Spinal cord (tissue), 10 donors: Measurements from ENCODE around the gene HARBI1. TPM values are rescaled to one million over a fixed set of nuclear protein-coding genes. Genes with fewer than 3 reads are reported as not detected.
"Not testable (repeated sequence)": the region's sequence is repeated elsewhere in the genome, so short reads cannot be mapped to it uniquely, and the experiment has no call there.

Source experiments
- DNase-seq, 6 donors: peaks; one replicate each; pipeline versions ENCODE4 v3.0.0 to v3.0.0-alpha.2; 2013 to 2015; ENCODE audit warnings: low spot score in 6 of 6, low read depth in 4 of 6
- H3K27ac ChIP-seq: one replicate; pipeline ENCODE4 v1.5.1; 2013; ENCODE audit warnings: low read depth, low read length, control low read depth
- H3K27me3 ChIP-seq: one replicate; pipeline ENCODE4 v1.6.1; 2013; ENCODE audit warnings: low read length; ENCODE audit not compliant: control insufficient read depth, insufficient read depth
- H3K36me3 ChIP-seq: one replicate; pipeline ENCODE4 v1.6.1; 2013; ENCODE audit warnings: low read length; ENCODE audit not compliant: control insufficient read depth, insufficient read depth
- H3K4me1 ChIP-seq: one replicate; pipeline ENCODE4 v1.6.1; 2013; ENCODE audit warnings: low read length; ENCODE audit not compliant: control insufficient read depth, insufficient read depth
- H3K4me3 ChIP-seq: one replicate; pipeline ENCODE4 v1.5.1; 2013; ENCODE audit warnings: low read depth, low read length, control low read depth
- H3K9me3 ChIP-seq: one replicate; pipeline ENCODE4 v1.6.1; 2013; ENCODE audit warnings: low read length; ENCODE audit not compliant: control insufficient read depth, insufficient read depth
- WGBS: methylation state at CpG from one replicate; pipeline ENCODE4 v1.1.5; 2013; ENCODE audit warnings: missing lambda C conversion rate; ENCODE audit not compliant: insufficient coverage; 5-methylcytosine and 5-hydroxymethylcytosine counted together
- polyA plus RNA-seq, 2 donors: library from polyadenylated mRNA; unstranded; fragments of 120-200 nt; gene quantifications; one replicate each; pipeline ENCODE4 v1.2.1, GENCODE V29; 2013; ENCODE audit not compliant: insufficient read length in 2 of 2
- total RNA-seq, 2 donors: library from RNA; depleted of rRNA in 1 of 2; stranded (reverse); fragments of 120-200 nt in 1 of 2; fragments of >200 nt in 1 of 2; gene quantifications; one replicate each; pipeline versions ENCODE4 v1.2.3 to v1.2.4, GENCODE V29; 2013 to 2014
- donor health status: healthy.

HARBI1 gene
- total and polyA plus RNA-seq, 4 donors: 4.2 to 6.2 (median 5.8) TPM

DNA sequence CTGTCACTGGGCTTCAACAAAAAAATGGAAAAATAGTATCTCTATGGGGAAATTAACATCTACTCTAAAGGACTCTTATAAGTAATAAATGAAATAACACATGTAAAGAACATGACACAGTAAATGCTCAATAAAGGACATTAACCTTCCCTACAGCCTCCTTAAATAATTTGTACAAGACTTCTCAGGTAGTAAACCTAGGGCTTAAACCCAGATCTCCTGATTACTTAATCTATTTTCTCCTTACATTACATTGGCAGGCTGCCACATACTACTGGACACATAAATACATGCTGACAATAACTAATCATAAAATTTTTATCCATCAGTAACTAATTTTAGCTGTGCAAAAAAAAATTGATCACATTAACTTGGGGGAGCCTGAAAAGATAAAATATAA, 28.1 kb downstream of the HARBI1 start:
- Histone ChIP-seq H3K27ac (no peak overlapping the region), H3K27me3 (no peaks in the 10 kb centered on the region), H3K9me3 (no peaks in the 10 kb centered on the region), H3K4me1 (peaks cover 14% of the 10 kb centered on the region), H3K4me3 (no peak overlapping the region), H3K36me3 (no peaks in the 10 kb centered on the region)
- DNase-seq: no peak

DNA sequence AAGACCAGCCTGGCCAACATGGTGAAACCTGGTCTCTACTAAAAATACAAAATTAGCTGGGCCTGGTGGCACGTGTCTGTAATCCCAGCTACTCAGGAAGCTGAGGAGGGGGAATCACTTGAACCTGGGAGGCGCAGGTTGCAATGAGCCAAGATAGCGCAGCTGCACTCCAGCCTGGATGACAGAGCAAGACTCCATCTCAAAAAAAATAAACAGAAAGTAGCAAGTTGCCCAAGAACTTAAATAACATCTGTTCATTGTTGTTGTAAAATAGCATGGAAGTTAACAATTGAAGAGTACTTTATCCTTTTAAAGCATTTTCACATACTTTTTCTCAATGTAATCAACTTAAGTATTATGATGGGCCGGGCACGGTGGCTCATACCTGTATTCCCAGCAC, 28.9 kb downstream of the HARBI1 start:
- Histone ChIP-seq H3K4me3 (no peak overlapping the region), H3K36me3 (no peaks in the 10 kb centered on the region), H3K4me1 (peaks cover 14% of the 10 kb centered on the region), H3K27ac (no peak overlapping the region), H3K9me3 (no peaks in the 10 kb centered on the region), H3K27me3 (no peaks in the 10 kb centered on the region)
- 67% methylated on average over 1 of the region's 5 CpGs for WGBS
- DNase-seq: no peak

DNA sequence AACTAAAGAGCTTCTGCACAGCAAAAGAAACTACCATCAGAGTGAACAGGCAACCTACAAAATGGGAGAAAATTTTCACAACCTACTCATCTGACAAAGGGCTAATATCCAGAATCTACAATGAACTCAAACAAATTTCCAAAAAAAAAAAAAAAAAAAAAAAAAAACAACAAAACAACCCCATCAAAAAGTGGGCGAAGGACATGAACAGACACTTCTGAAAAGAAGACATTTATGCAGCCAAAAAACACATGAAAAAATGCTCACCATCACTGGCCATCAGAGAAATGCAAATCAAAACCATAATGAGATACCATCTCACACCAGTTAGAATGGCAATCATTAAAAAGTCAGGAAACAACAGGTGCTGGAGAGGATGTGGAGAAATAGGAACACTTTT, 33.5 kb downstream of the HARBI1 start:
- not testable (repeated sequence) for H3K4me3 ChIP-seq, DNase-seq, H3K27me3 ChIP-seq, H3K36me3 ChIP-seq, H3K9me3 ChIP-seq, H3K4me1 ChIP-seq, H3K27ac ChIP-seq
- no CpG with 5 or more reads among the region's 1 CpG for WGBS

- Histone ChIP-seq H3K36me3 (no peaks in the 10 kb centered on the region), H3K27ac (no peak overlapping the region), H3K4me3 (no peak overlapping the region), H3K9me3 (no peaks in the 10 kb centered on the region), H3K4me1 (no peaks in the 10 kb centered on the region), H3K27me3 (no peaks in the 10 kb centered on the region)
- DNase-seq: no peak
- 100% methylated on average over 2 of the region's 5 CpGs for WGBS
Observed at GRCh38 chr11:46582588-46582987, 34.4 kb downstream of the HARBI1 start.

GRCh38 chr11:46577058-46577457, 40.0 kb downstream of the HARBI1 start:
- Histone ChIP-seq H3K4me3 (no peak overlapping the region), H3K27me3 (no peaks in the 10 kb centered on the region), H3K4me1 (no peaks in the 10 kb centered on the region), H3K9me3 (no peaks in the 10 kb centered on the region), H3K27ac (no peak overlapping the region), H3K36me3 (no peaks in the 10 kb centered on the region)
- no peak for DNase-seq
- no CpG with 5 or more reads among the region's 1 CpG for WGBS

GRCh38 chr11:46574656-46575055, 42.4 kb downstream of the HARBI1 start:
- Histone ChIP-seq H3K4me1 (no peaks in the 10 kb centered on the region), H3K4me3 (no peak overlapping the region), H3K9me3 (no peaks in the 10 kb centered on the region), H3K36me3 (no peaks in the 10 kb centered on the region), H3K27me3 (no peaks in the 10 kb centered on the region), H3K27ac (no peak overlapping the region)
- no CpG with 5 or more reads among the region's 1 CpG for WGBS
- DNase-seq: no peak

- no peak for DNase-seq
- Histone ChIP-seq H3K27me3 (no peaks in the 10 kb centered on the region), H3K4me3 (no peak overlapping the region), H3K4me1 (no peaks in the 10 kb centered on the region), H3K27ac (no peak overlapping the region), H3K36me3 (no peaks in the 10 kb centered on the region), H3K9me3 (no peaks in the 10 kb centered on the region)
- WGBS: no CpG with 5 or more reads among the region's 2 CpGs
Observed at GRCh38 chr11:46570790-46571398, 46.1 kb downstream of the HARBI1 start.

GRCh38 chr11:46565232-46565840, 51.7 kb downstream of the HARBI1 start:
- no peaks in the 10 kb centered on the region for H3K4me1 ChIP-seq
- 97% methylated on average over 3 of the region's 7 CpGs for WGBS
- no peak for DNase-seq
- no peak overlapping the region for H3K27ac ChIP-seq
- no peaks in the 10 kb centered on the region for H3K9me3 ChIP-seq
- H3K27me3 ChIP-seq: no peaks in the 10 kb centered on the region
- no peaks in the 10 kb centered on the region for H3K36me3 ChIP-seq
- no peak overlapping the region for H3K4me3 ChIP-seq

DNA sequence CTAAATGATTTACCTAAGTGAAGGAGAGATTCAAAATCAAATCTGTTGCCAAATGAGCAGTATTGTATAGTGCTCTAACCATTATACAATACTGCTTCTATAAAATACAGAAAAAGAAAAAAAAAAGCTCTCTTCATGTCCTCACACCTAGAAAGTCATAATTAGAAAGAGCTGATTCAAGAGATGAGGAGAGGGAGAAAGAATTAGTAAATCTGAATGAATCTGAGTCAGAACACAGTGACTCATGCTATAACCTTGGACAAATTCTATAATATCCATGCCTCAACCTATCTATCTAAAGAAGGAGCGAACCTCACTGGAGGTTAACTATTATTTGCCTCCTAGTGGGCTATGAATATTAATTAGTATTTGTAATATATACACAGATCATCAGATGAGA, 52.6 kb downstream of the HARBI1 start:
- no peak overlapping the region for H3K27ac ChIP-seq
- no peaks in the 10 kb centered on the region for H3K36me3 ChIP-seq
- H3K27me3 ChIP-seq: no peaks in the 10 kb centered on the region
- no peak for DNase-seq
- H3K4me1 ChIP-seq: no peaks in the 10 kb centered on the region
- WGBS: no CpG with 5 or more reads among the region's 1 CpG
- H3K9me3 ChIP-seq: no peaks in the 10 kb centered on the region
- H3K4me3 ChIP-seq: no peak overlapping the region

- no peak overlapping the region for H3K4me3 ChIP-seq
- no peak overlapping the region for H3K27ac ChIP-seq
- H3K9me3 ChIP-seq: no peaks in the 10 kb centered on the region
- H3K27me3 ChIP-seq: no peaks in the 10 kb centered on the region
- no peaks in the 10 kb centered on the region for H3K36me3 ChIP-seq
- no peak for DNase-seq
- no CpG with 5 or more reads among the region's 5 CpGs for WGBS
- H3K4me1 ChIP-seq: no peaks in the 10 kb centered on the region
Observed at GRCh38 chr11:46562527-46562926, 54.5 kb downstream of the HARBI1 start.
